Peyer's patch (tissue), 4 donors: Measurements from ENCODE around the gene TNFRSF1A. TPM values are rescaled to one million over a fixed set of nuclear protein-coding genes. Genes with fewer than 3 reads are reported as not detected.

Experiments used
- DNase-seq, 3 donors: peaks; one replicate each; pipeline ENCODE4 v3.0.0-alpha.2; 2017 to 2019
- H3K27ac ChIP-seq, 4 donors: fragments of 200-600 bp; sonication (generic); one replicate each; pipeline ENCODE4 v1.5.1; 2016 to 2019
- H3K27me3 ChIP-seq, 2 donors: fragments of 200-600 bp; sonication (generic); one replicate each; pipeline ENCODE4 v1.5.1; 2019
- H3K36me3 ChIP-seq, 3 donors: fragments of 200-600 bp; sonication (generic); one replicate each; pipeline ENCODE4 v1.5.1; 2016 to 2019
- H3K4me1 ChIP-seq, 4 donors: fragments of 200-600 bp; sonication (generic); one replicate each; pipeline ENCODE4 v1.5.1; 2016 to 2019
- H3K4me3 ChIP-seq, 4 donors: fragments of 200-600 bp; sonication (generic); 1 replicate in 3 of 4; 2 replicates in 1 of 4; pipeline ENCODE4 v1.5.1; 2016 to 2019; ENCODE audit warnings: mild to moderate bottlenecking in 1 of 4
- H3K9me3 ChIP-seq, 4 donors: fragments of 200-600 bp; sonication (generic); one replicate each; pipeline ENCODE4 v1.5.1; 2016 to 2019; ENCODE audit warnings: mild to moderate bottlenecking in 1 of 4
- POLR2A ChIP-seq, 2 donors: fragments of 450-650 bp; IDR thresholded peaks; one replicate each; pipeline ENCODE4 v1.5.1; 2017; ENCODE audit warnings: antibody characterized with exemption in 2 of 2, mild to moderate bottlenecking in 2 of 2, moderate library complexity in 2 of 2
- total RNA-seq, 4 donors: library from RNA; depleted of rRNA; stranded (reverse); fragments of >200 nt; gene quantifications; one replicate each; pipeline ENCODE4 v1.1.0, GENCODE V29; 2016
- TF ChIP-seq, protein P1 (sequence below), 6 experiments: fragments of 450-650 bp in 4 of 6; fragments of 200-600 bp in 2 of 6; sonication (generic) in 1 of 6; IDR thresholded peaks; one replicate each; pipeline ENCODE4 v1.5.1; 2017 to 2019; ENCODE audit warnings: antibody characterized with exemption in 6 of 6, mild to moderate bottlenecking in 3 of 6, moderate library complexity in 1 of 6

Gene TNFRSF1A
- total RNA-seq, 4 donors from 2014 or later, result 90.8 to 547 (median 393) TPM

DNA sequence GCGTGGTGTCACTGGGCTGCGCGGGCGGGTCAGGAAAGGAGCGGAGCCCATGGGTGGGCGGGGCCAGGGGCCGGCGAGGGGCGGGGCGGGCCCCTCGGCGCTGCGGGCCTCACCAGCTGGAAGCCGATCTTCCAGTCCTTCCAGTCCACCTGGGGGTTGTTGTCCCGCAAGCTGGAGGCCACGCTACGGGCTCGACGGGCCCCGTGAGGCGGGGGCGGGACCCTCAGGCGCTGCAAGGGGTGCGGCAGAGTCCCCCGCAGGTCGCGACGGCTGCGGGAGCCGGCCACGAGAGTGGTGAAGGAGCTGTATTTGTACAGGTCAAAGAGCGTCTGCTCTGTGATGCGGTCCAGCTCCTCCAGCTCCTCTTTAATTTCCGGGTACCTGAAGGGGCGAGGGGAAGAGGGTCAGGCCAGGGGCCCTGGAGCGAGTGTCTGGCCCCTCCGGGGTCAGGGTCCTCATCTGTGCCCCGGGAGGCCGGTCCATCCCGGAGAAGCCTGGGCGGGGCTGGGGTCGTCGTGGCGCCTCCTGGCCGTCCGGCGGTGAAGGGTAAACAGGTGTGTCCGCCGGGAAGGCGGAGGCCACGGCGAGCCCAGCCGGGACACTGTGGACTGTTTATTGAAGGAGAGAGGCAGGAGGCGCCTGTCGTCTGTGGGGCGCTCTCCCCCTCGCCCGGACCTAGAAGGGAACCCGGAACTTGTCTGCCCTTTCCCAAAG is 21.6 kb upstream of the TNFRSF1A start:
- TF ChIP-seq, protein P1, sequence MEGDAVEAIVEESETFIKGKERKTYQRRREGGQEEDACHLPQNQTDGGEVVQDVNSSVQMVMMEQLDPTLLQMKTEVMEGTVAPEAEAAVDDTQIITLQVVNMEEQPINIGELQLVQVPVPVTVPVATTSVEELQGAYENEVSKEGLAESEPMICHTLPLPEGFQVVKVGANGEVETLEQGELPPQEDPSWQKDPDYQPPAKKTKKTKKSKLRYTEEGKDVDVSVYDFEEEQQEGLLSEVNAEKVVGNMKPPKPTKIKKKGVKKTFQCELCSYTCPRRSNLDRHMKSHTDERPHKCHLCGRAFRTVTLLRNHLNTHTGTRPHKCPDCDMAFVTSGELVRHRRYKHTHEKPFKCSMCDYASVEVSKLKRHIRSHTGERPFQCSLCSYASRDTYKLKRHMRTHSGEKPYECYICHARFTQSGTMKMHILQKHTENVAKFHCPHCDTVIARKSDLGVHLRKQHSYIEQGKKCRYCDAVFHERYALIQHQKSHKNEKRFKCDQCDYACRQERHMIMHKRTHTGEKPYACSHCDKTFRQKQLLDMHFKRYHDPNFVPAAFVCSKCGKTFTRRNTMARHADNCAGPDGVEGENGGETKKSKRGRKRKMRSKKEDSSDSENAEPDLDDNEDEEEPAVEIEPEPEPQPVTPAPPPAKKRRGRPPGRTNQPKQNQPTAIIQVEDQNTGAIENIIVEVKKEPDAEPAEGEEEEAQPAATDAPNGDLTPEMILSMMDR (IDR thresholded peaks at IDR 0.05), result peak in 3 of 6 experiments; percentile 14 to 39 (median 23)
- TF ChIP-seq POLR2A (IDR thresholded peaks at IDR 0.05), result peak; percentile 77 to 81
- H3K27me3 ChIP-seq, result no peaks in the 10 kb centered on the region
- H3K9me3 ChIP-seq, result no peaks in the 10 kb centered on the region
- H3K4me1 ChIP-seq, result peaks cover 0 to 44% (median 7%) of the 10 kb centered on the region in 4 donors
- peak; percentile 64 to 94 (median 89) for DNase-seq
- H3K36me3 ChIP-seq, result no peaks in the 10 kb centered on the region
- H3K27ac ChIP-seq, result peak overlapping the region; percentile 84 to 100 (median 89)
- H3K4me3 ChIP-seq, result peak overlapping the region; percentile 46 to 80 (median 62)

DNA sequence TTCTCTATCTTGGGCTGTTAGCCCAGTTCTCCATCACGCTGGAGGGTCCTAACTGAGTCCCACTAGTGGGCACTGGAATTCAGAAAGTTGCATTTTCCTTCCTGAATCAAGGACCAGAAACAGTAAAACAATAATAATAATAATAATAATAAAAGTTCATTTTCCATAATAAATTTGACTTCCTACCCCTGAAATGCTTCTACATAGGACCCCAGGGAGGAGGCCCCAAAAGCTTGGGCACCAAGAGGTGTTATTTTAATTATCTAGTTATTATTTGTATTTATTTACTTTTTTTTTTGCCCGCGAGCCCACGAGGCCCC is 21.1 kb upstream of the TNFRSF1A start:
- Histone ChIP-seq H3K36me3 (no peaks in the 10 kb centered on the region), H3K4me1 (peaks cover 0 to 44% (median 7%) of the 10 kb centered on the region in 4 donors), H3K4me3 (peak overlapping the region; percentile 46 to 80 (median 62)), H3K9me3 (no peaks in the 10 kb centered on the region), H3K27ac (peak overlapping the region; percentile 84 to 100 (median 89)), H3K27me3 (no peaks in the 10 kb centered on the region)
- no peak for DNase-seq
- TF ChIP-seq, protein P1 (IDR thresholded peaks at IDR 0.05), result no peak
- TF ChIP-seq POLR2A (IDR thresholded peaks at IDR 0.05), result no peak

DNA sequence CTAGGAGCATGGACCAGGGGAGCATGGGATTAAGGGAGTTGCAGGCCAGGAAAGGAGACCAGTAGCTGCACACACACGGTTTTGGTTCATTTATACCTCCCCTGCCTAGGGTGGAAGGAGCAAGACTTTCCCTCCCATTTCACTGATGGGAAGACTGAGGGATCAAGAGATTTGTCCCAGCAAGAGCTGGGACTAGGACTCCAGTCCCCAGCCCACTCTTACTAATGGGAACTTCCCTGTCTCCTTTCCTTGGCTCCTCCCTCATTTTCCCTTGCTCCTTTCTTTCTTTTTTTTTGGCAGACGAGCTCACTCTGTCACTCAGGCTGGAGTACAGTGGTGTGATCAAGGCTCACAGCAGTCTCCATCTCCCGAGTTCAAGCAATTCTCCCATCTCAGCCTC is 20.5 kb upstream of the TNFRSF1A start:
- peaks cover 0 to 44% (median 7%) of the 10 kb centered on the region in 4 donors for H3K4me1 ChIP-seq
- H3K4me3 ChIP-seq, result no peak overlapping the region
- DNase-seq, result peak in 1 of 3 donors; percentile 8
- no peaks in the 10 kb centered on the region for H3K9me3 ChIP-seq
- peak overlapping the region; percentile 14 to 100 (median 89) for H3K27ac ChIP-seq
- H3K36me3 ChIP-seq, result no peaks in the 10 kb centered on the region
- TF ChIP-seq, protein P1 (IDR thresholded peaks at IDR 0.05), result no peak
- no peak for TF ChIP-seq POLR2A (IDR thresholded peaks at IDR 0.05)
- H3K27me3 ChIP-seq, result no peaks in the 10 kb centered on the region

DNA sequence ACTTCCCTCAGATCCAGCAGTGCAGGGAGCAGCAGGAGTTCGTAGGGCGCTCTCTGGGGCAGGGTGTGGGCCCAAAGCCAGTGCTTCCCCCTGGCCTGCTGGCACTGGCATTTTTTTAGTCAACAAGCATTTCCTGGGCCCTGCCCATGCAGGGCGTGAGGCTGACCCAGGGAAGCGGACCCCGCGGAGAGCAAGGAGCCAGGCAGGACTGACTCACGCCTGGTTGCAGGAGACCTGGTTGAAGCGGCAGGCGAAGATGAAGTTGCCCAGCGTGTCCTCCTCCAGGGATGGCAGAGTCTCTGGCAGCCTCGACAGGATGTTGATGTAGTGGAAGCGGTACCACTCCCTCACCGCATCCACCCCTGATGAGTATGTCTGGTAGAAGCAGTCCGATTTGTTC is 20.0 kb upstream of the TNFRSF1A start:
- Histone ChIP-seq H3K27ac (peak overlapping the region; percentile 14 to 100 (median 89)), H3K9me3 (no peaks in the 10 kb centered on the region), H3K36me3 (no peaks in the 10 kb centered on the region), H3K4me1 (peaks cover 0 to 44% (median 7%) of the 10 kb centered on the region in 4 donors), H3K4me3 (no peak overlapping the region), H3K27me3 (no peaks in the 10 kb centered on the region)
- TF ChIP-seq, protein P1 (IDR thresholded peaks at IDR 0.05), result no peak
- TF ChIP-seq POLR2A (IDR thresholded peaks at IDR 0.05), result peak in 1 of 2 donors; percentile 45
- peak in 2 of 3 donors; percentile 81 to 86 for DNase-seq

DNA sequence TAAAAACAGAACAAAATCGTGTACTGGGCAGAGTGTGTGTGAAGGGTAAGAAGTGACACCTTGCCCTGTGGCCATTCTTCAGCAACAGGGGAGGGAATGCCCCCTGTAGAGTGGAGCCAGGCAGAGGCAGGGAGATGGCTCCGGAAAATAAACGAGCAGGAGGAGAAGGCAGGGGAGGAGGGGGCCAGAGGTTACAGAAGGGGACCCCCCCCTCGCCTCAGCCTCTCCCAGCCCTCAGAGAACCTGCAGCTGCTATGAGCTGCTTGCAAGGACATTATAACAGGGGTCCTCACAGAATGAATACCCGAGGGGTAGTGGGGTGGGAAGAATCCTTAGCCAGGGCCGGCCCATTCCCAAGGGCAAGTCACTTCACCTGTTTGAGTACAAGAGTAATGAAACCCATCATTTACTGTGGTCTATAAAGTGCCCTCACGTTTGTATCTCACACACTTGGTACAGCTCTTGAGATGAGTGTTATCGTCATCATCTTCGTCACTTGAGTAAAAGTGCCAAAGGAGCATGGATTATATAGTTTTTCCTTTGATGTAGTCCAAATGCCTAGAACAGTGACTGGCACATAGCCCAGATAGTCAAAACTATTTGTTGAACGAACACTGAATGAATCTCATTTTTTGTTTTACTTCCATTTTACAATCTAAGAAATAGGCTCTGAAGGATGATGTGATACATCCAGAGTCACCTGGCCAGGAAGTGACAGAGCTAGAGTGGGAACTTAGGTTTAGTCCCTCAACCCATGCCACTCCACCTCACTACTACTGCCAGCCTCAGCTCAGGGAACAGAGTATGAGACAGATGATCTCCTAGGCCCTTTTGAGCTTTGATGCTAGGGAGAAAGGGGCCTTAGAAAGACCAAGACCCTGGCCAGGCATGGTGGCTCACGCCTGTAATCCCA is 19.0 kb upstream of the TNFRSF1A start:
- peak in 1 of 3 donors; percentile 60 for DNase-seq
- H3K4me3 ChIP-seq, result no peak overlapping the region
- no peaks in the 10 kb centered on the region for H3K27me3 ChIP-seq
- no peaks in the 10 kb centered on the region for H3K36me3 ChIP-seq
- TF ChIP-seq POLR2A (IDR thresholded peaks at IDR 0.05), result no peak
- TF ChIP-seq, protein P1 (IDR thresholded peaks at IDR 0.05), result no peak
- peak overlapping the region in 3 of 4 donors; percentile 84 to 100 (median 94) for H3K27ac ChIP-seq
- peaks cover 0 to 44% (median 7%) of the 10 kb centered on the region in 4 donors for H3K4me1 ChIP-seq
- no peaks in the 10 kb centered on the region for H3K9me3 ChIP-seq
